ENCODE results near the gene NEMP2. TPM values are rescaled to one million over a fixed set of nuclear protein-coding genes. Genes with fewer than 3 reads are reported as not detected.

The NEMP2 gene
- total and polyA plus RNA-seq, 2 of the 8 experiments (the other 6 are each of a cell fraction or from before 2014, with no cell fraction given): 3.1 to 5.3 TPM

DNA sequence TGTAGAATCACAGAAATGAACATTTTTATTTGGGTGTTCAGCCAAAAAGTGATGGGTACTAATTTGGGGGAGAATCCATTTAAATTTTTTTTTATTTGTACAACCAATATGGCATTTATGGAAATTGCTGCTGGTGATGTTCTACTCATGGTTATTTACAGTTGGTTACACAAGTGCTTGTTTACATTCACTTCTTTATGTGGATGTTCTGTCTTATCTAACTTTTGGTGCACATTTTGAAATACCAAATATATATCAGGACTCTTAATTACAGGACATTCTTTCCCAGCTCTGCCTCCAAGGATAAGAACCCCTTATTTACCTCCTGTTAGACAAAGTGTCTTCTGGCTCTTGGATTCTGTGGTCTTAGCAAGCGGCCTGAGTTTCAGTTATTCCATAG is 35.2 kb downstream of the NEMP2 start:
- Histone ChIP-seq H3K14ac (ENCODE audit: insufficient read length) (no peak overlapping the region), H3K27ac (ENCODE audit: low read depth, low read length) (no peak overlapping the region), H3K79me1 (ENCODE audit: low read depth, low read length) (no peaks in the 10 kb centered on the region), H2BK5ac (ENCODE audit: low read depth, low read length) (no peak overlapping the region), H4K8ac (ENCODE audit: extremely low read depth, insufficient read depth, low read length) (no peak overlapping the region), H2BK15ac (ENCODE audit: low read length) (no peak overlapping the region), H3K23ac (ENCODE audit: insufficient read length) (no peak overlapping the region), H3K79me2 (ENCODE audit: control insufficient read depth in 1 of 2, insufficient read depth in 2 of 2, low read length in 2 of 2) (no peaks in the 10 kb centered on the region), H4K20me1 (replicated peaks in 1 of 2; ENCODE audit: control insufficient read depth in 1 of 2, insufficient read depth in 2 of 2, low read length in 2 of 2) (no peaks in the 10 kb centered on the region), H3K9ac (replicated peaks in 1 of 4; ENCODE audit: extremely low read depth in 1 of 4, low read depth in 3 of 4, low read length in 3 of 4) (no peak overlapping the region), H3K9me3 (ENCODE audit: insufficient read depth in 2 of 2, low read depth in 1 of 2, low read length in 1 of 2) (no peaks in the 10 kb centered on the region), H2BK12ac (ENCODE audit: low read depth, low read length) (no peak overlapping the region), H3K56ac (replicated peaks; ENCODE audit: insufficient read length, low read depth, low read length) (no peak overlapping the region), H3K23me2 (ENCODE audit: low read depth, low read length) (no peaks in the 10 kb centered on the region), H2BK120ac (replicated peaks; ENCODE audit: low read depth, low read length) (no peak overlapping the region), H3K4me1 (replicated peaks in 1 of 4; ENCODE audit: control insufficient read depth in 3 of 4, insufficient read depth in 4 of 4, low read length in 3 of 4) (peaks cover 0 to 1% (median 0%) of the 10 kb centered on the region in 4 experiments; a peak in 1 of 7 replicates), H2BK20ac (ENCODE audit: low read length) (no peak overlapping the region), H2AFZ (ENCODE audit: low read length) (no peak overlapping the region), H3K18ac (ENCODE audit: extremely low read depth, low read length) (no peak overlapping the region), H3K4me2 (ENCODE audit: insufficient read depth in 1 of 2, low read depth in 2 of 2, low read length in 2 of 2) (no peak overlapping the region), H3K36me3 (ENCODE audit: control insufficient read depth in 2 of 4, insufficient read depth in 4 of 4, low read length in 3 of 4) (no peaks in the 10 kb centered on the region), H3K4ac (replicated peaks; ENCODE audit: insufficient read length, low read depth, low read length) (no peak overlapping the region), H4K91ac (replicated peaks; ENCODE audit: insufficient read length, low read length) (no peak overlapping the region), H2AK5ac (ENCODE audit: low read depth, low read length) (no peak overlapping the region), H3K27me3 (replicated peaks in 1 of 4; ENCODE audit: control insufficient read depth in 3 of 4, extremely low read depth in 1 of 4, insufficient read depth in 3 of 4, low read length in 3 of 4) (no peaks in the 10 kb centered on the region), H4K5ac (ENCODE audit: insufficient read length, low read depth, low read length) (no peak overlapping the region), H3K4me3 (ENCODE audit: extremely low read depth in 1 of 4, insufficient read depth in 2 of 4, low read depth in 3 of 4, low read length in 4 of 4) (no peak overlapping the region)
- ChIA-PET POLR2A (ENCODE audit: partially characterized antibody) (no interaction called here), CTCF (ENCODE audit: partially characterized antibody) (no interaction called here)
- no peak for DNase-seq (ENCODE audit: low read depth in 1 of 2, low spot score in 2 of 2)
- no peak for FAIRE-seq
- 90% methylated on average over 1 of the region's 1 CpG; no CpG with 5 or more reads in 1 of the 2 experiments for WGBS, 2 experiments (ENCODE audit: extremely low coverage in 1 of 2, insufficient coverage in 1 of 2, insufficient read length in 1 of 2, insufficient replicate concordance in 2 of 2, low coverage in 1 of 2, low lambda C conversion rate in 2 of 2, missing lambda C conversion rate in 1 of 2)
- TF ChIP-seq, protein P1, sequence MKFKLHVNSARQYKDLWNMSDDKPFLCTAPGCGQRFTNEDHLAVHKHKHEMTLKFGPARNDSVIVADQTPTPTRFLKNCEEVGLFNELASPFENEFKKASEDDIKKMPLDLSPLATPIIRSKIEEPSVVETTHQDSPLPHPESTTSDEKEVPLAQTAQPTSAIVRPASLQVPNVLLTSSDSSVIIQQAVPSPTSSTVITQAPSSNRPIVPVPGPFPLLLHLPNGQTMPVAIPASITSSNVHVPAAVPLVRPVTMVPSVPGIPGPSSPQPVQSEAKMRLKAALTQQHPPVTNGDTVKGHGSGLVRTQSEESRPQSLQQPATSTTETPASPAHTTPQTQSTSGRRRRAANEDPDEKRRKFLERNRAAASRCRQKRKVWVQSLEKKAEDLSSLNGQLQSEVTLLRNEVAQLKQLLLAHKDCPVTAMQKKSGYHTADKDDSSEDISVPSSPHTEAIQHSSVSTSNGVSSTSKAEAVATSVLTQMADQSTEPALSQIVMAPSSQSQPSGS (IDR thresholded peaks at IDR 0.05; ENCODE audit: low read length): no peak
- TF ChIP-seq TEAD4 (IDR thresholded peaks at IDR 0.05; ENCODE audit: low read depth, low read length) (no peak), FOSL1 (IDR thresholded peaks at IDR 0.05; ENCODE audit: insufficient read depth, low read depth, low read length) (no peak), SP4 (IDR thresholded peaks at IDR 0.05; ENCODE audit: low read length) (no peak), POLR2A (IDR thresholded peaks at IDR 0.05; ENCODE audit: control extremely low read depth in 1 of 2, low read depth in 2 of 2, low read length in 2 of 2) (no peak), NRF1 (IDR thresholded peaks at IDR 0.05; ENCODE audit: low read depth, low read length) (no peak), BACH1 (IDR thresholded peaks at IDR 0.05; ENCODE audit: low read length) (no peak), POLR2AphosphoS5 (IDR thresholded peaks at IDR 0.05; ENCODE audit: low read depth, low read length) (no peak), HDAC6 (IDR thresholded peaks at IDR 0.05; ENCODE audit: low read depth, low read length) (no peak), CHD2 (IDR thresholded peaks at IDR 0.05; ENCODE audit: low read length) (no peak), TAF7 (optimal IDR thresholded peaks at IDR 0.05; ENCODE audit: borderline replicate concordance, low read depth, low read length) (no peak), GABPA (IDR thresholded peaks at IDR 0.05; ENCODE audit: borderline replicate concordance, insufficient read depth, low read length) (no peak), EGR1 (IDR thresholded peaks at IDR 0.05; ENCODE audit: borderline replicate concordance, low read depth, low read length) (no peak)
- TF ChIP-seq, protein P2, sequence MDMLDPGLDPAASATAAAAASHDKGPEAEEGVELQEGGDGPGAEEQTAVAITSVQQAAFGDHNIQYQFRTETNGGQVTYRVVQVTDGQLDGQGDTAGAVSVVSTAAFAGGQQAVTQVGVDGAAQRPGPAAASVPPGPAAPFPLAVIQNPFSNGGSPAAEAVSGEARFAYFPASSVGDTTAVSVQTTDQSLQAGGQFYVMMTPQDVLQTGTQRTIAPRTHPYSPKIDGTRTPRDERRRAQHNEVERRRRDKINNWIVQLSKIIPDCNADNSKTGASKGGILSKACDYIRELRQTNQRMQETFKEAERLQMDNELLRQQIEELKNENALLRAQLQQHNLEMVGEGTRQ (IDR thresholded peaks at IDR 0.05; ENCODE audit: low read length): no peak

All from H1 (cell line).